HG02938 (cell line): ENCODE data around the gene MAML2.

Experiments
- ATAC-seq: cut with Tn5 transposase; IDR thresholded peaks from one replicate; pipeline ENCODE4 v1.9.1; 2021; ENCODE audit warnings: mild to moderate bottlenecking, moderate library complexity; ENCODE audit not compliant: unreplicated experiment

Gene MAML2

DNA sequence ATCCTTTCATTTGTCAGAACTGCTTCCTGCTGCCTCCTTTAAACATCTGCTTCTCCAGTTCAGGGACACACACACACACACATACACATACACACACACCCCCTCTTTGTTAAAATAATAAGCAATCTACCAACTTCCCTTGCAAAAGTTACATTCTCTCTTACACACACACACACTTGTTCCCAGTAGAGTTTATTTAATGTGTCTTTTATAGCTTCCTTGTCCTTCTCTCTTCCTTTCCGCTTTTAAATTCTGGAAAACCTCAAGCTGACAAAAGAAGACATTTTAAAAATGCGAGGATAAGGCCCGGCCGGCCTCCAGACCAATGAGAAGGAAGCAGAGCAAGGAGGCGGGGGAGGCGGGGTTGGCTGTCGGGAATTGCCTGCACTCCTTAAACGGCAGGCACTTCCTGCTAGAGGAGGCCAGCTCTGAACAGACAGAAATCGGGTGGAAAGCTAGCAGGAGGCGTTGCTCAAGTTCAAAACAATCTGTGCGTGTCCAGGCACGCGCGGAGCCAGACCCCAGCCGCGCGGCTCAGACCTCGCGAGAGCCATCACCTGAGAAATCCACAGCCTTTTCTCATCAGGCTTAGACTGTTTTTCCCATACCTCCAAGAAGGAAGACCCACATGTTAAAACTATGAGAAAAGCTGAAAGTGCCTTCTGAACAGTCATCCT lies 99.9 kb downstream of the MAML2 start:
- peak; percentile 93 for ATAC-seq

DNA sequence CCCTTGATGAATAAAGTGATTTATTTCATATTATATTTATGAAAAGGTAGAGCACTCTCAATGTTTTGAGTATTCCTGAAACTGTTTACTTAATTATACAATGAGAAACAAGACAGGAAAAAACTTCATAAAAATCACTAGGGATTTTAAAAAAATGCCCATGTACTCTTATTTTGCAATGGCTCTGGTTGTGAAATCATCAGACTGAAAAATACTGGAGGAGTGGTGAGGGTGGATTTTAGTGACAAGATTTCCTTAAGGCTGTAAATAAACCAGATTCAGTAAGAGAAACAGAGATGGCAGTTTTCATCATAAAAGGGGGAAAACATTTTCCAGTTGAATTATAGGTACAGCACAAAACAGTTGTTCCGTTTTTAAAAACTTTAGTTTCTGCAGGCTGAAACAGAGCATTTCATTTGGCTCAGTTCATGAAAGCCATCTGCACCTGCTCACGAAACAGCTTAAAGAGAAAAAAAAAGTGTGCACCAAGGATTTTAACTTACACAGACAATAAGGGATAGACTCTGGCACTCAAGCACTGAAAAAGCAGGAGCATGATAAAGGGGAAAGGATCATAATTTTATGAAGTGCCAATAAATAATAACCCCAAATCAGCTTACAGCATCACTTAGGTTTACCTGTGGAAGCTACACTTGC lies 100.7 kb downstream of the MAML2 start:
- ATAC-seq = no peak

DNA sequence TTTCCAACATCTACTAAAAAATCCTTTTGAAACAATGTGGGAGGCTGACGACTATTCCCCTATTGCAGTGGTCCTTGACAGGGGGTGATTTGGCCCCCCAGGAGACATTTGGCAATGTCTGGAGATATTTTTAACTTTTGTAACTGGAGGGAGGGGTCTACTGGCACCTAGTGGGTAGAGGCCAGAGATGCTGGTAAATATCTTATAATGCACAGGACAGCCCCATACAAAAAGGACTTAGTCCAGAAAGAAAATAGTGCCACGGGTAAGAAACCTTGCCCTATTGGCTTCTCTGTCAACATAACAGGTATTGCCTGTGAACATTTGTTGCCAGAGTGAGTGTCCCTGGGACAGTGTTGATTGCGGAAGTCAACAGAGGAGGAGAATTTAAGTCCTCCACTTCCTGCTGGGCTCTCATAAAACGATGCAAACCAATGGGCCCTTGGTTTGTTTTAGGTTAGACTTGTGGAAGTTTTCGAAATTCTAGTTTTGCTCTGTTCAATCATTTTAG lies 101.6 kb downstream of the MAML2 start:
- no peak for ATAC-seq

DNA sequence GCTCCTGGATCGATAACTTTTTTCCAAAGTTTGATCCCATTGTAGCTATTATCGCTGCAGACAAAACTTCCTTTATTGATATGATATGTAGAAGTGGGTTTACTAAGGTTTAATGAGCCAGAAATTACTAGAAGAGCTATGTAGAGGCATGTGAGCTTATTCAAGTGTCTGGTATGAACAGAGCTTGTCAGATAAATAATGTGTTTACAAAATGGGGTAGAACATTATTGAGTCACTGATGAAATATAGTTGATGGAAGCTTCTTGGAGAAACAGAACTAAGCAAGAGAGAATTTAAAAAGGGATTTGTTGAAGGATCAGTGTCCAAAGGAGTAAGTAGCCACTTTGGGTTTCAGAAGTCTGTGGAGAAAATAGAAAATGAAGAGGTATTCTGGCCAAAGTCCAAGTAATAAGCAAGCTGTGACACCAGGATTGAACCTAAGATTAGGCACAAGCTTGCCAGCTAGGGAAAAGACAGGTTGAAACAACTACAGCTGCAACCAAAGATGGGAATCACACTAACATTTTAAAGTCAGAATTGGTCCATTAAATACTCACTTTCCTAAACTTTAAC lies 104.3 kb downstream of the MAML2 start:
- no peak for ATAC-seq

DNA sequence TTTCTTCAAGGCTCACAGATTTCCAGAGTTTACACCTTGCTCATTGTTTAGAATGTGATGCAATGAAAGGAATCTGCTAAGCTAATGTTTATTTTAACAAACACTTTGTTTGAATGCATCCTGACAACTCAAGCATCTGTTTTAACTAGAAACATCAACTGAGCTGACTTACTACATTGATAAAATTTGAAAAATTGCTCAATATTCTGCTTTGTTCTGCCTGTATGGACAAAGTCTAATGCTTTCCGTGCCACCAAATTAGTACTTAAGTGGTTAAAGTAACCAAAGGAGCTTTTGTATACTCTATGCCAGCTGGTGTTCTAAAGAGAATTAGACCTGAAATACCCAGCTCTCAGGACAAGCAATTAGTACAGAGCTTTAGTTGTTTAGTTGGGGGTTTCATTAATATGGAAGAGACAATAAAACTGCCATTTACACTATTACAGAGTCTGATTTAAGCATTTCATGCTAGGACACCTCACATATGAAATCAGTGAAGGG lies 105.2 kb downstream of the MAML2 start:
- ATAC-seq = no peak

DNA sequence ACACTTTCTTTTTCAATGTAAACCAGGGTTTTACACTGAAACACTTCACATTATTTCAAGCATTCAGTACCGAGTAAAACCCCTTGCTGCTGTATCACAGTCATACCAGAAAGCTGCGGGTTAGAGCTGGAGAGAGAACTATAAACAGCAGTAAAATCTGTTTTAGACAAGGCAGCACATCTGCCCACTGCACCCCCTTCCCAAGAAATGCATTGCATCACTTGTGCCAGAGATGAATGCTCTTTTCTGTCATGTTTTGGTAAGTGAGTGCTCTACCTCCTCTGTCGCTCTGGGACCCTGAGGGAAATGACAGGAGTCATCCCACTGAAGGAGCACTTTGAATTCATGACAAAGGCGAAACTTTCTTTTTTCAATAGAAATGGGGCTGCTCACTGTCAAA lies 107.2 kb downstream of the MAML2 start:
- ATAC-seq = peak; percentile 90

DNA sequence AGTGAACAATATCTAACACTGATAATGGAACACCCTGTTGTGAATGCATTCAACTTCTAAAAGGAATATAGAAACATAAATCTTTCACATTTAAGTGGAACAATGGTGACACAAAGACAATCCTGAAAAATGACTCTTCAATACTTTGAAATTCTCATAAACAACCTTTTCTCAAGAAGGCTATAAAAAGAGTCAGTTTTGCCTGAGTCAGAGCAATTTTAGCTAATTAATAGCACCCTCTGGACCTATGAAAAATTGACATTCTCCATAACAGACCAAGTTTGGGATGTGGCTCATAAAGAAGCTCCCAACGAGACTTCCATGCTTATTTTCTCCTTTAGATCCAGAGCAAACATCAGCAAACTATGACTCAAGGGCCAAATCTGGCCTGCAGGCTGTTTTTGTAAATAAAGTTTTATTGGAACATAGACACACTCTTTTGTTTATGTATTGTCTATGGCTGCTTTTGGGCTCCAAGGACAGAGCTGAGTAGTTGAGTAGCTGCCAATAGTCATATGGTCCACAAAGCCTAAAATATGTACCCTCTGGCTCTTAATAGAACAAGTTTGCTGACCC lies 108.0 kb downstream of the MAML2 start:
- no peak for ATAC-seq

DNA sequence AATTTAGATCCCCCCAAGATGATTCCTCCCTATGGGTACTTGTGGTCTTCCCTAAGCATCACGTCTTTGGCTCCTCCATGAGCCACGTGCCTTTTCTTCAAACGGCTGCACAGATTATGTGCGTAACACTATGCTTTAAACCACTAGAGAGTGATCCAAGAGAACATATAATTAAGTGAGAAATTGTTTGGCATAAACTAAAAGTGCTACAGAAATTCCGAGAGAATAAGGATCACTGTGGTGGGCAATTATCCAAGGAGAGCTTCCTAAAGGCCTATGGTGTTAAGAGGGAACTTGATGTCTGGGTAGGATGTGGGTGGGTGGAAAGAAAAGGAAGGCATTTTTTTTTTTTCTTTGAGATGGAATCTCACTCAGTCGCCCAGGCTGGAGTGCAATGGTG lies 110.9 kb downstream of the MAML2 start:
- no peak for ATAC-seq

DNA sequence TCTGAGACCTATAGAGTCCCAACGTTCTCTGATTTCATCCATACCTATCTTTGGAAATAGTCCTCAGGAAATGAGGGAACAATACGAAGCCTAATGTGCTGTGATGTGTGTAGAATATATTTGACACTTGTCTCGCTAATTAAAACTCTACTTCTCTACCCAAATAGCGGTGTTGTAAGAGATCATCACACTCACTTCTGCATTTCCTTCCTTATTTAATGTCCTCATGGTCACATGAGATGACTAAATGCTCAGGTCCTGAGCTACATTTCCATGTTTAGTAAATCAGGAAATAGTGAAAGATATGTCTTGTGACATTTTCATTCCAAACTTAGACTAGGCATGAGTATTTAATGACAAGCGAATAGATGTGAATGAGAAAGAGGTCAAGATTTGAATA lies 112.3 kb downstream of the MAML2 start:
- ATAC-seq = no peak

DNA sequence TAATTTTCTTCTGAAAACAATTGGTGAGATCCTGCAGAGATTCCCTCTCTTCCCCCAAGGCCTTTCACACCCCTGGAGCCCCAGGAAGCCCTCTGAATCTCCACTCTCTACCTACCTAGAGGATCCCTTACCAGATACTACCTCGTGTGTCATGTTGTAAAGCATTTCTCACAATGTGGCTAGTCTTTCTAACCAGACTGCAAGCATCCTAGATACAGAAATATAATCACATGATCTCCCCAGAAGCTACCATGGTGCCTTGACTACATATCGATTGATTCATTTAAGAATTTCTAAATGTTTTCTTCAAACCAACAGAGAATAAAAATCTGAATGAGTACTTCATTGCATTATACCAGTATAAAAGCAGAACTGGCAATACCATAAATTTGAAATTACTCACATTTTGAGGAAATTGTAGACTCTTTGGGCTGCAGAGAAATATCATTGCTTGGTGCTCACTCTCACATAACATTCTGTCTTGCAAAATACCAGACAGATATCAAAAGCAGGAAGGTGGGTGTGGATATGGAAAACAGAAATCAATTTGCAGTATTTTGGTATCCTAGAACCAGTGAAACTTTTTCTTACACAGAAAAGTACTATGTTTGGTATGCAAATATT lies 113.5 kb downstream of the MAML2 start:
- ATAC-seq = no peak

DNA sequence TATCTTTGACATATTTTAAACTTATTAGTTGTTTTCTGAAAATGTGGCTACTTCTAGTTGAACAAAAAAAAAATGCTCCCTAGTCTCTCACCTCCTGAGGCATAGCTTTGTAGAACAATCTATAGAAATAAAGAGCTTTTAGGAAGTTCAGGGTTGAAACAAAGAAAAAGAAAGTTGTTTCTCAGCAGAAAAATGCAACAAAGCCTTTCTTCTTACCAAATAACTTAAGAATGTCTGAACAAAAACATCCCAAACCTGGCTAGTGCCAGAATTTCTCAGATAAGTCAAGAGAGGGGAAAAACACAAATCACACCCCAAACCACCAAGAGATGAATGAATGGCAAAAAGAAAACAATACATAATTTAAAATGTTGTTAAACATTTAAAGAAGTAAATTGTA lies 114.1 kb downstream of the MAML2 start:
- ATAC-seq = no peak

DNA sequence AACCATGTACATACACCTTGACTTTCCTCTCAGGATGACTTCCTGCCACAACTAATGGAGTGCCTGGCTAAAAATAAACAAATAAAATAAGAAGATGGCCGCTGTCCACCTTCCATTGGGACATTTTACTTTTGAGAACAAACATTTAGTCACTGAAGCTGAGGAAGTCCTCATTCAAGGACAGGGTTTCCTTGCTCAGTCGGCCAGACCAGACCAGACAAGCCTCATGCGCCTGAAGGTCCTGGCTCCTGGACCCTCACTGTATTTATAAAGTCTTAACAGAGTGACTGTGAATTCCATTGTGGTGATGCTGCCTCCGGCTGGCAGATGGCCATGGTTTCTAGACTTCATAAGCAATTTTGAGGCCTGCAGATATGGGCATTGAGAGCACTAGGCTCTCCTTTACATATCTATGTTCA lies 114.5 kb downstream of the MAML2 start:
- no peak for ATAC-seq

DNA sequence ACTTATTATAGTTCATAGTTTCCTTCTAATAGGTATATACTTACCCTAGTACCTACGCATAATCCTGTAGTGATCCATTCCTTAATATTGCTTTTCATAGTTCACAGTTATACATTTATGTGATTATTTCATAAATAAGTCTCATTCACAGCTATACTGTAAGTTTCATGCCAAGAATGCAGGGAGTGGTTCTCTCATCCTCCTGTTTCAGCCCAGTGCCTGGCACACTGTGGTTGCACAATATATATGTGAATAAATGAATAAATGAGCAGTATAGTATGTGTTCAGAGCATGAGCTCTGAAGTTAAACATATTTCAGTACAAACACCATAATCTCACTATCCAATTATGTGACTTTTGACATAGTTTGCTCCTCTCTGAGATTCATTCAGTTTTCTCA lies 115.8 kb downstream of the MAML2 start:
- no peak for ATAC-seq

DNA sequence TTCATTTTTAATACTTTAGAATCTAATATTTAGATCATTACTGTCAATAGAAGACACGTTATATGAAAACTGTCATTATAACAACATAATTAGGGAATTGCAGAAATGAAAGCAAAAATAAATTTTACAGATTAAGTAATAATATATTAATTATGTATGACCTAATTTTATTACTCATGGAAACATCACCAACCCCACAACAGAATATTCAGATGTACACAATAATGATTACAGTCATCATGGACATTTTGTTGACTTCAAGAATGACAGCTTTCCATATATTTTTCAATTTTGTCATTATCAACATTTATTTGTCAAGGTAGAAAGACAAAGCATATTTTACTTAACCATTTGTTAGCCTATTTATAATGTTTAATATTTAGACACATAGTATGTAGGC lies 119.9 kb downstream of the MAML2 start:
- no peak for ATAC-seq

DNA sequence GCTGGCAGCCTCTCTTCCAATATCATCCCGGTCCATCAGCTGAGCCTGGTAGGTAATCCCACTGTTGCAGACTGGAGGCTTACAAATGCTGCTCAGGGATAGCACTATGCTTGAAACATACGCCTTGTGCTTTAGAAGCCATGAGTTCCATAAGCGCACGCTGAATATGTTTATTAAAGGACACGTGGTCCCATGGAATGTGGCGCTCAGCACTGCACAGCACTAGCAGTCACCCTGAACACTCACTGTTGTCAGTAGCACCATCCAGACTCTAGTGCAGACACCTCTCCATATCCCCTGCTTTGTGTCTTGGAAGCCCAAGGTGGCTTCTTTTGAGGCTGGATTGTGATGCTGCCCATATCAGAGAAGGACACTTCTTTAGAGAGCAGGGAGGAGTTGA lies 120.9 kb downstream of the MAML2 start:
- ATAC-seq = no peak

DNA sequence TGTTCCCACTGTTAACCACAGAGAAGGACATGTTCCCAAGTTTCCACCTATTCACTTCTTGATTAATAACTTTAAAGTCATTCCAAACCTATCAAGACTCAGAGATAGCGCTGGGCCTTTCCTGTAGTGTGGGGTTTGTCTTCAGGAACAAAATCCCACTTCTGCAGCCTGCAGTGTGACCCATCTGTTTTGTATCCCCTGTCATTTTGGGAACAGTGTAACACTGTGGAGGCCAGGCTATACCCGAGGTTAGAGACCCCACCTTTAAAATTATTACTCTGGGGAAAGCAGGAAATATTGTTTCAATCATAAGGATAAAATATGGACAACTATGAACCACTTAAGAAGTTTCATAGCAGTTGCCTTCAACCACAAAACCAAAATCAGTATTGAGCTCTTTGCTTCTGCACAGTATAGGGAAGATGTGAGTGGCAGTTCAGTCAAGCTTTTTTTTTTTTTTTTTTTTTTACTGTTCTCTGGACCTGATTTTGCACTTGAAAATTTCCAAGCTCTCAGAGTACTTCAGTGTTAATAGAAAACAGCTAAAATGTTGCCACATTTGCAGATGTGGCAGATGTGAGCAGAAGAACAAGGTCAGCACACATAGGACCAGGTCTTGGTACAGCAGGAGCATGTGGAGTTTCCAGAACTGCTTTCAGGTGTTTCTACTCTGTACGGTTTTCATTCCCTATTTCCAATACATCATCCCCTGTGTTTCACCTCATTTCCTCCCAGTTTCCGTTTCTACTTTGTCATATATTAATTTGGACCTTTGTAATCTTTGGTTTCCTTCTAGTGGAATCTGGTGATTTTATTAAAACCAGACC lies 121.5 kb downstream of the MAML2 start:
- no peak for ATAC-seq

DNA sequence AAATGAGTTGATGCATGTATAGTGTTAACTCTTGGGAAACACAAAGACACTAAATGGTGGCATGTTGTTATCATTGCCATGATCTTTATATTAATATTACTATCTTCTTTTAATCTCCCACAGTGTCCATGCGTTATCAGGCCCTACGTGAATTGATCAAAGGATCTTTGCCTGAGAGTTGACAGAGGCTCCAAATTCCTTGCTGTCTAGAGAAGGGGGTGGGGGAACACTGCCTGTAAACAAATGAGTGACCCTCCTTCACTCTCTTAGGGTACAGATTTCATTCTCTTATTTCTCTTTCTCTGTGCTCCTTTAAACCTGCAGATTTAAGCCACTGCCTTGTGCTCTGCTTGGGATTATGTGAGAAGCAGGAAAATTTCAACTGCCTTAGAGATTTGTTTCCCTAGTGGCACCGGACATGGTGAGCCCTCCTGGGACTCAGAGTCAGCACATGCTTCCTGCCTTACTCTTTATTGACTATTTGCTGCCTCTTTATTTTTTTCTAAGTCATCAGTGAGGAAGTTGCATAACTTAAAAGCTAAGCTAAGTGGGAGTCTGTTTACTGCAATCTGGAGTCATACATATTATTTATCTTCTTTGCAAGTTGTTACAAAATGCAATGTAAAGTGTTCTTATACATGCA lies 122.9 kb downstream of the MAML2 start:
- no peak for ATAC-seq

DNA sequence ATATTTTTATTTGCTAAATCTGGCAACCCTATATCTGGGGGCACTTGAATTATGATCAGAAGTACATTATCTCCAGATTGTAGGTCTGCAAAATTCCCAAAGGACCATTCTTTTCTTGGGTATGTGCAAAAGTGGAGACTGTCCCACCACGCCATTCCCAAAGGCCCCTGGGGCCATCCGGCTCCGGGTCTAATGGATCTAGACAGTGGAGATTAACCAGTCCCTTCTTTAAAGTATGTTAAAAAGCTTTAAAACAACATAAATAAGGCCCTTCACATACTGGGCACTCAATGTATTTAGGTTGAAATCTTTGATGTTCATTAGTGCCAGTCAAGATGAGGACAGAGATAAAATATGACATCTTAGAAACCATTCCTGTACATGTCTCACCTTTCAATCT lies 124.1 kb downstream of the MAML2 start:
- ATAC-seq = no peak

DNA sequence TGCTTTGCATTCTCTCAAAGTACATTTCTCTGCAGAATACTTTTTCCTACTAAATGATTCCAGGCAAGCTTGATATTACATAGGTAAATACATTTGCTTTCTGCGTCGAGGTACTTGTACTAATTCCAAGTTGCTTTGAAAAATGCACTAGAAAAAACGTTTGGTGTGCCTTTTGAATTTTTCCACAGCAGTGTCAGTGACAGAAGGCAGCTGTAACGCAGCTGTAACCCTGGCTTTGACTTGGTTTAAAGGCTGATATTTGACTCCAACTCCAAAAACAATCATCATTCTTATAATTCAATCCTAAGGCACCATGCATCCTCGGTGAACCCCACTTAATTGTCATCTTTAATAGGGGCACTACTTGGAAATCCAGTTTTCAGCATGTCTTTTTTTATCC lies 125.0 kb downstream of the MAML2 start:
- ATAC-seq = no peak

DNA sequence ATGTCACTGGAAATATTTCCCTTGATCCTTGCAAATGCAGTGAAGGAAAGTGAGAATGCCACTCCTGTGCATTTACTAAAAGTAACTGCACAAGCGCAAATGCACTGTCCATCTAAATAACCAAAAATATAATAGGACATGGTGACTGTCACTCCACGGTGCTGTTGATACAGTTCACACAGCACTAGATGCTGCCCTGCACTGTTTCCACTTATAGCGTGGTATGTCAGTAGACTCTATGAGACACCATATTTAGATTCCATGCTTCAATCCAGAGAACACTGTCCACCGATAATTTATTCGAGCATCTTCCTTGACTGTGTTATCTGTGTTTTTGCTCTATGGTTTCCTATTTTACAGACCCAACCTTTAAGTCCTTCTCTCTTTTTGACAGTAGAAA lies 125.8 kb downstream of the MAML2 start:
- ATAC-seq = no peak
